SJCRH30 (cell line): ENCODE data around the gene HTT. TPM values are rescaled to one million over a fixed set of nuclear protein-coding genes. Genes with fewer than 3 reads are reported as not detected.

Experiments used
- DNase-seq, 2 experiments: peaks; one replicate each; pipeline ENCODE4 v3.0.0-alpha.2; 2015 to 2020
- H3K27ac ChIP-seq: fragments of 250-450 bp; sonication (Bioruptor Pico); 2 replicates; pipeline ENCODE4 v1.5.1; 2020; ENCODE audit warnings: mild to moderate bottlenecking, moderate library complexity
- H3K27me3 ChIP-seq: fragments of 250-450 bp; sonication (Bioruptor Pico); 2 replicates; pipeline ENCODE4 v1.5.1; 2020; ENCODE audit warnings: mild to moderate bottlenecking, moderate library complexity
- H3K36me3 ChIP-seq: fragments of 250-450 bp; sonication (Bioruptor Pico); 2 replicates; pipeline ENCODE4 v1.5.1; 2020; ENCODE audit warnings: mild to moderate bottlenecking, moderate library complexity
- H3K4me1 ChIP-seq: fragments of 250-450 bp; sonication (Bioruptor Pico); 2 replicates; pipeline ENCODE4 v1.5.1; 2020; ENCODE audit warnings: mild to moderate bottlenecking, moderate library complexity
- H3K4me3 ChIP-seq: fragments of 250-450 bp; sonication (Bioruptor Pico); 2 replicates; pipeline ENCODE4 v1.5.1; 2020; ENCODE audit warnings: mild to moderate bottlenecking, moderate library complexity
- H3K9me3 ChIP-seq: fragments of 250-450 bp; sonication (Bioruptor Pico); replicated peaks from 2 replicates; pipeline ENCODE4 v1.5.1; 2020; ENCODE audit warnings: mild to moderate bottlenecking, moderate library complexity
- total RNA-seq: library from RNA; depleted of rRNA; stranded (reverse); fragments of >200 nt; shearing (Covaris generic); gene quantifications from 2 replicates; pipeline ENCODE4 v1.2.3, GENCODE V29; 2014

HTT gene
- total RNA-seq, 1 experiment from 2014 or later = 30.7 TPM

DNA sequence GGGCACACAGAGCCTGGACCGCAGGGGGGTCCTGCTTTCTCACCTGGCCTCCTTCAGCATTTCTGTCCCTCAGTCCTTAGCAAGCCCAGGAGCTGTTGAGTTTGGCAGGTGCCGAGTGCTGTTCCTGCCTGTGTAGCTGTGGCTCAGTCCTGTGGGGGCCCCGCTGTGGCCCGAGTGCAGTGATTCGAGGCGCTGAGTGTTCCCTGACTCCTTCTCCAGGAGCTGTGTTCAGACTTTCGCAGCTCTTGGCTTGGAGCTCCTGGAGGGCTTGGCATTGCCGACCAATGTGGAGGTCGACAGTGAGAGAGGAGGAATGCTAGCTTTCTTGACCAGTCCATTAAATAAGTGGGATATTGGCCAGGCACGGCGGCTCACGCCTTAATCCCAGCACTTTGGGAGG is 124.4 kb downstream of the HTT start:
- Histone ChIP-seq H3K9me3 (no peaks in the 10 kb centered on the region), H3K4me1 (peaks cover 34% of the 10 kb centered on the region), H3K27me3 (no peaks in the 10 kb centered on the region), H3K27ac (no peak overlapping the region), H3K36me3 (peaks cover 9% of the 10 kb centered on the region), H3K4me3 (no peak overlapping the region)
- DNase-seq = no peak

GRCh38 chr4:3199653-3200422 is 125.4 kb downstream of the HTT start:
- peaks cover 36% of the 10 kb centered on the region for H3K4me1 ChIP-seq
- H3K36me3 ChIP-seq = peaks cover 8% of the 10 kb centered on the region; the same call in 1 of the 2 replicates
- H3K27ac ChIP-seq = no peak overlapping the region
- no peaks in the 10 kb centered on the region for H3K27me3 ChIP-seq
- H3K4me3 ChIP-seq = no peak overlapping the region
- H3K9me3 ChIP-seq = no peaks in the 10 kb centered on the region
- DNase-seq = no peak

DNA sequence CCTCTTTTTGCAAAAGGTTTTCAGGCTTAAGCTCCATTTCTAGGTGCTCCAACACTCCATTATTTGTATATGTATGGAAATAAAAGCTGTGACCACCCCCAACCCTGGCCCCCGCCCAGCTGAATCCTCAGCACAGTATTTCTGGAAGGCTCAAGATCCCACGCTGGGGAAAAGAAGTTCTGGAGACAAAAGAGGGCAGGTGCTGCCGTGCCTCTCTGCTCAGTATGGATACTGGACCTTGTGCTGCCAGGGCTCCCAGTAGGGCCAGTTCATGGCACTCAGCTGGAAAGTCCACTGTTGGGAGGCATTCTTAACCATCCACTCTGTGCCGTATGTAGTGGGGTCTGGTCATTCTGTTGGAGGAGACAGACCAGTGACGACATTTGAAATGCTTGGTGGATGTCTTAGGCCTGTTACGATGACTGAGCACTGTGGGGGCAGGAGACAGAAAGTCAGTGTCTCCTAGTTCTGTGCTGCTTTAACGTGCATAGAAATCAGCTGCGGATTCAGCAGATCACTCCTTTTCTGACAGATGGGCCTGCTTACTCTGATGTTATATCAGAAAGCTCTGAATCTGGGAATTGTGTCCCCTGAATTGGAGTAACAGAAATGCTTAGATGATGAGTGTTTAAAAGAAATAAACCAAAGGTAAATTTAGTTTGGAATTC is 126.1 kb downstream of the HTT start:
- Histone ChIP-seq H3K4me3 (no peak overlapping the region), H3K27ac (peak overlapping the region; percentile 50), H3K27me3 (no peaks in the 10 kb centered on the region), H3K4me1 (peaks cover 36% of the 10 kb centered on the region), H3K36me3 (peaks cover 14% of the 10 kb centered on the region; the same call in 1 of the 2 replicates), H3K9me3 (no peaks in the 10 kb centered on the region)
- DNase-seq = no peak

- no peak overlapping the region for H3K4me3 ChIP-seq
- H3K27me3 ChIP-seq = no peaks in the 10 kb centered on the region
- 0 out of 2 replicates have a peak, but pooled peaks cover 16% of the 10 kb centered on the region for H3K36me3 ChIP-seq
- H3K9me3 ChIP-seq = no peaks in the 10 kb centered on the region
- DNase-seq = peak; percentile 77 to 90
- peak overlapping the region; percentile 50 for H3K27ac ChIP-seq
- H3K4me1 ChIP-seq = peaks cover 36% of the 10 kb centered on the region
Measured at GRCh38 chr4:3201718-3202702, 127.5 kb downstream of the HTT start.

DNA sequence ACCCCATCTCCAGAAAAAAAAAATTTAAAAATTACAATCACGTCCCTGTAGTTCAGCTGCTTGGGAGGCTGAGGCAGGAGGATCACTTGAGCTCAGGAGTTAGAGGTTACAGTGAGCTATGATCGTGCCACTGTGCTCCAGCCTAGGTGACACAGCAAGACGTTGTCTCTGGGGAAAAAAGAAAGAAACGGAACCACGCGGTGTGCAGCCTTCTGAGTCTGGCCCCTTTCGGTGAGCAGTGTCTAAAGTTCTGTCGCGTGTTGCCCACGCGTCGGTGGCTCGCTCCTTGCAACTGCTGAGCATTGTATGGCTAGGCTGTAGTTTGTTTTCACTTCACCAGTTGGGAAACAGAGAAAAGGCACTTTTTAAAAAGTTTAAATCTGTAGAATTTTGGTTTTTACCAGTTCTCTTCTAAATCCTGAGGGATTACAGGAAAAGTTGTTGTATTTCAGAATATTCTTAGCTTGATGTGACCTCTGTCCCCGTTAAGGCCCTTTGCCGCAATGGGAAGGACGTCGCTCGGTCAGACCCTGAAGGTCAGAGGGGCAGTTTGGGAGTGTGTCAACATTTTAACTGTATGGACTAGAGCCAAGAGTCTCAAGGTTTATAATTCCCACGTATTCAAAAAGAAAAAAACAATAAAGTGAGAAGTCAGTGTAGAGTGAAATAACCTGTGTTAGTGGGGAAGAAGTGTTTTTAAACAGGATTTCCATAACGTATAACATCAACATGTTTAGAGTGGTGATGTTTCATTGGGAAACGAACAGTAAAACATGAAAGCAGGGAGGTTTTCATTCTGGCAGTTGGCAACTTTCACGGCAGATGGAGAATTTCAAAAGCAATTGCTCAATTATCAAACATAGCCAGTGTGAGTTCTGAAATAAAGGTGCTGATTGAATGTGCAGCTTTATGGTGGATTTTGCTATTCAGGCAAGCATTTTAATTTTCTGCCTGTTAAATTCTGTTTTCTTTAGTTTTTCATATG is 128.6 kb downstream of the HTT start:
- H3K27ac ChIP-seq = no peak overlapping the region; the same call in 1 of the 2 replicates
- peaks cover 36% of the 10 kb centered on the region for H3K4me1 ChIP-seq
- H3K4me3 ChIP-seq = no peak overlapping the region
- DNase-seq = no peak
- H3K9me3 ChIP-seq = no peaks in the 10 kb centered on the region
- H3K36me3 ChIP-seq = peaks cover 10% of the 10 kb centered on the region; the same call in 1 of the 2 replicates
- no peaks in the 10 kb centered on the region for H3K27me3 ChIP-seq

GRCh38 chr4:3203971-3204431 is 129.5 kb downstream of the HTT start:
- Histone ChIP-seq H3K4me1 (peaks cover 36% of the 10 kb centered on the region), H3K9me3 (no peaks in the 10 kb centered on the region), H3K27ac (no peak overlapping the region), H3K27me3 (no peaks in the 10 kb centered on the region), H3K36me3 (peaks cover 14% of the 10 kb centered on the region), H3K4me3 (no peak overlapping the region)
- no peak for DNase-seq

DNA sequence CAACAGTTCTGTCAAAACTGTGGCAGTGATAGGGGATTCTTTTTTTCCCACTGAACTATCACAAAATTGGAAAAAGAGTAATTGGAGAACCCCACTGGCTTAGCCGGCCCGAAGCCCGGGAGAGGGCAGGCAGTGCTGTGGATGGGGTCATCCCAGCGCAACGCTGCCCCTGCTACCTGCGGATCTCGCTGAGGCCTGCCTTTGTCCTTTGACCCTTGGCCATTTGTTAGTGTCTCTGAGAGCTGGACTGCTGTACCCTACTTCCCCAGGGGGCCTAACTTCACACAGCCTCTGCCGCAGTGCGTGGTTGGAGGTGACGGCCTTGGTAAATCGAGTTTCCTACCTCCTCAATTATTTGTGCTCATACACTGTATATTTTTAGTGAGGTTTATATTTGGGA is 131.5 kb downstream of the HTT start:
- Histone ChIP-seq H3K27me3 (no peaks in the 10 kb centered on the region), H3K36me3 (peaks cover 26% of the 10 kb centered on the region), H3K4me3 (no peak overlapping the region), H3K9me3 (no peaks in the 10 kb centered on the region), H3K4me1 (peaks cover 26% of the 10 kb centered on the region), H3K27ac (no peak overlapping the region)
- no peak for DNase-seq

DNA sequence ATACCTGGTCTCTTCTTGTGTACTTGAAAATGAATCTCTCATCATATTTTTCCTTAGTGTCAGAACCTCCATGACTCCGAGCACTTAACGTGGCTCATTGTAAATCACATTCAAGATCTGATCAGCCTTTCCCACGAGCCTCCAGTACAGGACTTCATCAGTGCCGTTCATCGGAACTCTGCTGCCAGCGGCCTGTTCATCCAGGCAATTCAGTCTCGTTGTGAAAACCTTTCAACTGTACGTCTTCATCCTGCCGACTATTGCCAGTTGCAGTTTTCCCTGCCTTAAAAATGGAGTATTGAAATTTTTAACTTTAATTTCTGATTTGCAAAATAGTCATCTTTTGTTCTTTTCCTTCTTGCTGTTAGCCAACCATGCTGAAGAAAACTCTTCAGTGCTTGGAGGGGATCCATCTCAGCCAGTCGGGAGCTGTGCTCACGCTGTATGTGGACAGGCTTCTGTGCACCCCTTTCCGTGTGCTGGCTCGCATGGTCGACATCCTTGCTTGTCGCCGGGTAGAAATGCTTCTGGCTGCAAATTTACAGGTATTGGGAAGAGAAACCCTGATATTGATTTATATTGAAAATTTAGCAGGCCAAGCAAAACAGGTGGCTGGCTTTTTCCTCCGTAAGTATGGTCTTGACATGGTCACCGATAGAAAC is 132.1 kb downstream of the HTT start:
- H3K27ac ChIP-seq = no peak overlapping the region
- H3K4me3 ChIP-seq = no peak overlapping the region
- H3K36me3 ChIP-seq = peaks cover 27% of the 10 kb centered on the region
- H3K4me1 ChIP-seq = peaks cover 20% of the 10 kb centered on the region
- H3K27me3 ChIP-seq = no peaks in the 10 kb centered on the region
- H3K9me3 ChIP-seq = no peaks in the 10 kb centered on the region
- no peak for DNase-seq

- Histone ChIP-seq H3K4me1 (peaks cover 11% of the 10 kb centered on the region), H3K4me3 (no peak overlapping the region), H3K9me3 (no peaks in the 10 kb centered on the region), H3K27ac (no peak overlapping the region), H3K36me3 (peaks cover 36% of the 10 kb centered on the region), H3K27me3 (no peaks in the 10 kb centered on the region)
- DNase-seq = no peak
Measured at GRCh38 chr4:3207531-3208037, 133.1 kb downstream of the HTT start.

GRCh38 chr4:3208826-3209225 is 134.3 kb downstream of the HTT start:
- Histone ChIP-seq H3K27me3 (no peaks in the 10 kb centered on the region), H3K4me1 (peaks cover 3% of the 10 kb centered on the region; the same call in 1 of the 2 replicates), H3K9me3 (no peaks in the 10 kb centered on the region), H3K27ac (no peak overlapping the region), H3K4me3 (no peak overlapping the region), H3K36me3 (peaks cover 43% of the 10 kb centered on the region)
- no peak for DNase-seq

DNA sequence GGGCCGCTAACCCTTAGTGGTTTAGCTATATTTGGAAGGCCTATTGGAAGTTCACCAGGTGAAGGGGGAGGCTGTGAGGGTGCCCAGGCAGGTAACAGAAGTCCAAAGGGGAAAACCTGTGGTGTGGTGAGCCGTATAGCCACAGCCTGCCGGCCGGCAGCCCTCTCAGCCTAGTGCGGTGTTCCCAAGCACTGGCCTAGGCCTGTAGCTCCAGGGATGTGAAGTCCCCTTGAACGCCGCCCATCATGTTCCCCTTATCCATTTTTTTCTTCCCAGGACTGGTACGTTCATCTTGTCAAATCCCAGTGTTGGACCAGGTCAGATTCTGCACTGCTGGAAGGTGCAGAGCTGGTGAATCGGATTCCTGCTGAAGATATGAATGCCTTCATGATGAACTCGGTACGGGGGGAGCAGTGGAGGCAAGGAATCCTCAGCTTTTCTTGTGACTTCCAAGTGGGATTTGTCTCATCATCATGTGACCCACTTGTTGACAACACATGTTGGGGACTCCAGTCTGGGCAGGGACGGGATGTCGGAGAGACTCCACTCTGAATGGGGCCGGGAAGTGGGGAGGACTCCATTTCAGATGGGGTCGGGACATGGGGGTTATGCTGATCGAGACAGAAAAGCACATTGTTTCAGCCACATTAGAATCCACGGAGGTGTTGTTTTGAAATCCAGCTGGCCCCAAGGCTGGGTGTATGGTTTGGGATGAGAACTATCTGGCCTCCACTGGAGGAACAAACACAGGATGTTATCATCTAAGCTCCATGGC is 135.3 kb downstream of the HTT start:
- H3K36me3 ChIP-seq = peaks cover 42% of the 10 kb centered on the region

GRCh38 chr4:3210467-3210866 is 136.0 kb downstream of the HTT start:
- H3K36me3 ChIP-seq = peaks cover 39% of the 10 kb centered on the region
- H3K4me3 ChIP-seq = no peak overlapping the region
- no peak for DNase-seq

More for the DNA sequence above, 135.3 kb downstream of the HTT start:
- Histone ChIP-seq H3K27me3 (no peaks in the 10 kb centered on the region), H3K27ac (no peak overlapping the region), H3K4me1 (no peaks in the 10 kb centered on the region), H3K9me3 (no peaks in the 10 kb centered on the region), H3K4me3 (no peak overlapping the region)
- no peak for DNase-seq

More at GRCh38 chr4:3210467-3210866, 136.0 kb downstream of the HTT start:
- Histone ChIP-seq H3K27me3 (no peaks in the 10 kb centered on the region), H3K9me3 (no peaks in the 10 kb centered on the region), H3K4me1 (no peaks in the 10 kb centered on the region), H3K27ac (no peak overlapping the region)
